Globus pallidus (tissue), 1 donor: ENCODE data around the gene PSG4.
"Not testable (repeated sequence)": the region's sequence is repeated elsewhere in the genome, so short reads cannot be mapped to it uniquely, and the experiment has no call there.

ENCODE experiments used
- DNase-seq: peaks from one replicate; pipeline ENCODE4 v3.0.0-alpha.2; 2015; ENCODE audit warnings: low spot score

The PSG4 gene

GRCh38 chr19:43198686-43199419 is 6.6 kb downstream of the PSG4 start:
- DNase-seq: not testable (repeated sequence)

DNA sequence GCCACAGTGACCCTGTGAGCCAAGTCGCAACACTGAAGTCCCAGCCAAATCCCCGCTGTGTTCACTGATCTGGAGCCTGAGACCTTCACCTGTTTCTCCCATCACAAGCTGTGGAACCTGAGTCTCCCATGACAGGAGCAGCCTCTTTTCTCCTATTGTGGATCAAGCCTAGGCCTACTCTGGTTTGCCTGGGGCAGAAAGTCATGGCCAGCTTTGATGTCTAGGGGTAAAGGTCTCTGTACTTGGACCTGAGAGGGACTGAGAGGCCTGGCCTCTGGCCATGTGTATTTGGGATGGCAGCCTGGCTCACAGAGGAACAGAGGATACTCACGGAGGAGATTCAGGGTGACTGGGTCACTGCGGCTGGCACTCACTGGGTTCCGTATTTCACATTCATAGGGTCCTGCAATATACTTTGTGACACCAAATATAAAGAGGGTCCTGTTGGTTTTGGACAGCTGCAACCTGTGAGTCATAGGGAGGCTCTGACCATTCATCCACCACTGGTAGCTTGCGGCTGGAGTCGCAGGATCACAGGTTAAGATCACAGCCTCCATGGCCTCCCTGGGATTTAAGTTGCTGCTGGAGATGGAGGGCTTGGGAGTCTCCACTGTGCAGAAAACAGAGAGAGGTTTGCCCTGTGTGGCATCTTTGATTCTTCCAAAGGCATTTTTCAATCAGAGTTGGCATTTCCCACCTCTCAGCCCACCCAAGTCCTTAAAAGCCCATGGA is 7.6 kb downstream of the PSG4 start:
- DNase-seq: not testable (repeated sequence)

- DNase-seq: not testable (repeated sequence)
These were observed 11.0 kb downstream of the PSG4 start for GRCh38 chr19:43194397-43194796.

GRCh38 chr19:43192381-43193155 is 12.9 kb downstream of the PSG4 start:
- not testable (repeated sequence) for DNase-seq

DNA sequence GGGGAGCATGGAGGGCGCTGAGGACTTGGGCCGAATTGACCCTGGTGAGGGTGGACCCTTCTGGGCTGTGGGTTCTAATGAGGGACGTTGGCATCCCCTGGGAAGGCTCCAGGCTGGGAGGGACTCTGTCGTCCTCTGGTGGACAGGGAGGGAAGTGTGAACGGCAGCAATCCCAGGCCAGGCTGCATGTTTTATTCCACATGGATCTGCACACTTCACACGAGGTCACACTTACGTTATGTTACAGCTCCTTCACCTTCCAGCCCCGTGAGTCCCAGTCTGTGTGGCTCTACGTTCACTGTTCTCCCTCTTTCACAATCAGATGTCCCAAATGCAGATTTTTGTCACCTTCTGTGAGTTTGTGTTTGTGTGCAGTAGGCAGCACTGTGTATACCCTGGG is 17.3 kb downstream of the PSG4 start:
- not testable (repeated sequence) for DNase-seq

DNA sequence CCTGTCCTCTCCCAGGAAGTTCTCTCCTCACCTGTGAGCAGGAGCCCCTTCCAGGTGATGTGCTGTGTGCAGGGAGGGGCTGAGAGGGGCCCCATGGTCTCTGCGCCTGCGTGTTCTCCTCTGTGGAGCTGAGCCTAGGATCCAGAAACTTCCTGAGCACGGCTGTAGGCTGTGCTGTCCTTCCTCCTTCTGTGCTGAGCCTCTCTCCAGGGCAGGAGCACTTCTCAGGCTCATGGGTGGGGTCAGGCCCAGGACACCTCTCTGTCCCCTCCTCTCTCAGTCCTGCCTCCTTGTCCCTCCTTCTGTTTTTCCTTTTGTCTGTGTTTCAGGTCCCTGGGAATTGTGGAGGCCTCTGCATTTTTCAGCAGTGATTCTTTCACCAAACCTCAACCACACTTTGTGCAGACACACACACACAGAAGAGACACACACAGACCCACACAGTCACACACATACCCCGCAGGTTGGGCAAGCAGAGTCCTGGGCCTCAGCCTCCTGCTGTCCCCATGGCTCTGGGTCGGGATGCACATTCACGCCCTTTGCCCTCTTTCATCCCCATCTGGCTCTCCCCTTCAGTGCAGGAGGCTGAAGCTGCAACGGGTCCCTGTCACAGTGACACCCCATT is 19.0 kb downstream of the PSG4 start, which contains the start of gene PSG5:
Gene PSG5, minus strand, starts transcription at position 226 of the 625 bp plus-strand sequence. Its CDS starts 131 bp downstream, at position 95.
- not testable (repeated sequence) for DNase-seq

DNA sequence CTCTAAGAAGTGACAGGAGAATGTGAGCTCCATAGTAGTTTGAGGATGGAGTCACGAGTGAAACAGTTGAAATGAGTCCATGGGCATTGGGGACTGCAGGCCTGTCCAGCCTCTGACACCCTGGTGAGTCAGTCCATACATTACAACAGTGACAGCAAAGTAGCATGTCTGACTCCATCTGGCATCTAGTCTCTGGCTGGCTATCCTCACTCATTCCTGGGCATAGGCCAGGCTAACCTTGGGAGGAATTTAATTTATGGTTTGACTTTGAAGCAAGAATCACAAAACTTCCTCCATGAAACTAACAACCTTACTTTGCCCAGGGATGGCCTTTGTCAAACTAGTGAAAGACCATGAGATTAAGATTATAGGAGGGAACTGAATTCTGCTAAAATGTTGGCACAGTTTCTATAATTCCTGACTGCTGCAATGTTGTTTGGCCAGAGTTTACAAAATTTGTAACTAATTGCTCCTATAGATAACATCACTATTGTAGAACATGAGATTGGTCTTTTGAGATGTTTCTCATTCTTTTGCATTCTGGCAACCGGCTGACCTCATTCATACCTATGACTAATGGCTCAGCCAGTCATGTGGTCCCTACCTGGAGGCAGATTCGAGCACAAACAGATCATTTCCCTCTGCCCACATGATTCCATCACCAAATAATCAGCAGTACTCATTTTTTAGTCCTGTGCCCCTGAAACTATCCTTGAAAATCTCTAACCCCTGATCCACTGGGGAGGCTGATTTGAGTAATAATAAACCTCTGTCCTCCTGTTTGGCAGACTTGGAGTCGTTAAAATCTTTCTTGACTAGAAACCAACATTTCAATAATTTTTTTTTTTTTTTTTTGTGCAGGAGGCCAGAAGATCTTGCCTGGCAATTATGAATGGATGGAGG is 23.3 kb downstream of the PSG4 start:
- DNase-seq: not testable (repeated sequence)

DNA sequence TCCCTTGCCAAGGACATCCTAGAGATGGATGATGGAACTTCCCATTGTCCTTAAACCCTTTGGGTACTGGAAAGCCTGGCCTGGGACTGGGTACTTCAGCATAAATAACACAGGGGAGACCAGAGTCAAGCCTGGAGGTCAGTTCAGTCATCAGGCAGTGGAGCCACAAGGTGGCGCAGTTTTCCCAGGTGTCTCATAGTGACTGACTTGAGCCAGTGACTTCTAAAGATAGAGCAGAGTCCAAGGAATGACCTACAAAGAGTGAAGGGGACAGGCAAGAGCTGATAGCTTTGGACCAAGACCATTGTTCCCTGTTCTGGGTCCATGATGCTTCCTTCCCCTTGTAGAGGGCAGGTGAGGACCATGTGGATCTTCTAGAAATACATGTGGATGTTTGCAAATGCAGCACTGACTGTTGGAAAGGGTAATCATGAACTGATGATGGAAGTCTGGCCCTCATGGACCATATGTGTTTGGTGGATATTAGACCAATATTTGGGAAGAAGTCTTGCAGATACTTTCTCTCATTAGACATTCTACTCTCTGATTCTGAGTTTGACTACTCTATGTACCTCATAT is 25.8 kb downstream of the PSG4 start:
- DNase-seq: not testable (repeated sequence)

GRCh38 chr19:43178577-43178976 is 26.9 kb downstream of the PSG4 start:
- not testable (repeated sequence) for DNase-seq

DNA sequence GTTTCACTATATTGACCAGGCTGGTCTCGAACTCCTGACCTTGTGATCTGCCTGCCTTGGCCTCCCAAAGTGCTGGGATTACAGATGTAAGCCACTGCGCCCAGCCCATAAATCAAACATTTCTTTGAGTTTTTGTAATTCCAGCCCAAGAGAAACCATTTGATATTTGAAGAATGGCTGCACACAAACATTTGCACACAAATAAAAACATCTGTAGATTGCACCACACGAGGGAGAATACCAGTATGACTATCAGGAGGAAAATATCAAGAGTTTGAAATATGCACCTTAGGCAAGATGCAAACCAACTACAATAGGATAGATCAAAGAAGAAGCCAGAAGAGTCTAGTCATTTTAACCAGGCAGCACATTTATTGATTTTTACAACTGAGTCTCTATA is 39.5 kb downstream of the PSG4 start:
- not testable (repeated sequence) for DNase-seq

GRCh38 chr19:43163135-43163534 is 42.3 kb downstream of the PSG4 start:
- not testable (repeated sequence) for DNase-seq

DNA sequence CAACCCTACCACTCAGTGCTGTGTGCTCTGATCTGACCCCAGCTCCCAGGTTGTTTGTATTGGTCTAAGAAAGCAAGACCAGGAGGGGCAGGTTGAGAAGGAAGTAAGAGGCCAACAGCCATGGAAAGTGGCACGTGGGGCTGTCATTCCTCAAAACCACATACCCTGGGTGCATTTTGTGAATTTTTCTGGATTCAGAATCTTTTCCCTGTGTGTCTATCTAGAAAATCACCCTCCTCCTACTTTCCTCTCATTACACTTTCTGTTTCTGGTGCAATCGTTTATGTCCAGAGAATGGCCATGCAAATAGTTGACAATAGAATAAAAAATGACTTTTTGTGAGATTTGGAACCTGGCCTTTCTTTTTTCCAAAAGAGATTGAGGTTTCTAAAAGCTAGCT is 43.2 kb downstream of the PSG4 start:
- not testable (repeated sequence) for DNase-seq

GRCh38 chr19:43152214-43152613 is 53.2 kb downstream of the PSG4 start:
- DNase-seq: no peak

DNA sequence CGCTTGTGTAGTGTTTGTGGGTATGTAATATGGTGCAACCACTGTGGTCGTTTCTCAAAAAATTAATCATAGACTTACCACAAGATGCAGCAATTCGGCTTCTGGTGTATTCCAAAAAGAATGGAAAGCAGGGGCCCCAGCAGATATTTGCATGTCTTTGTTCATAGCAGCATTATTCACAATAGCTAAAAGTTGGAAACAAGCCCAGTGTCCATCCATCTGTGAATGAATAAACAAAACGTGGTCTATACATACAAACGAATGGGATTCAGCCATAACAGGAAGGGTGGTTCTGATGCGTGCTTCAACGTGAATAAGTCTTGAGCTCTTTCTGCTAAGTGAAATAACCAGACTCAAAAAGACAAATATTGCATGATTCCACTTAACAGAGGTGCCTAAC is 55.6 kb downstream of the PSG4 start:
- peak; percentile 21 for DNase-seq

GRCh38 chr19:43148233-43148632 is 57.2 kb downstream of the PSG4 start:
- no peak for DNase-seq
